Stimulated activated CD8-positive, alpha-beta memory T cell treated with anti-CD3 and anti-CD28 coated beads, Interleukin-4, amount 100 ng/mL, for 48 hours (primary cell): ENCODE results near the gene TAF5L.
"Not testable (repeated sequence)": the region's sequence is repeated elsewhere in the genome, so short reads cannot be mapped to it uniquely, and the experiment has no call there.

Experiments
- DNase-seq: peaks from one replicate; pipeline ENCODE4 v3.0.0-alpha.2; 2020

The TAF5L gene

GRCh38 chr1:229563701-229564100, 62.2 kb downstream of the TAF5L start:
- DNase-seq = no peak

DNA sequence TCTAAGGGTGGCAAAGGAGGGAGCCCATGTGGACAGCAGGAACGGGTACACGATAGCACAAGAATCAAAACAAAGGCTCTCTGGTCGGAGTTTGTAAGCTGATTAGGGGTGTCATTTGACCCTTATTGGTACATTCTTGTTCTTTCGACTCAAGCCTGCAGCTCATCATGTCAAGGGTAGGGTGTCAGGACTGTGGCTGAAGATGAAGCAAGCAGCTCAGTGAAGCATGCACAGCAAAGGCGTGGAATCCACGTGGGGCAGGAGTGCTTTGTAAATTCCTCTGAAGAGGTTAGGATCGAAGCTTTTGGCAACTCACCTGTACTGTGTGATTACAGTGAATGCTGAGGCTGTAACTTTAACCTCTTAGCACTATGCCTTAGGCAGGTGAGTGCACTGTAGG, 62.7 kb downstream of the TAF5L start:
- no peak for DNase-seq

GRCh38 chr1:229562686-229563085, 63.2 kb downstream of the TAF5L start:
- DNase-seq = no peak

DNA sequence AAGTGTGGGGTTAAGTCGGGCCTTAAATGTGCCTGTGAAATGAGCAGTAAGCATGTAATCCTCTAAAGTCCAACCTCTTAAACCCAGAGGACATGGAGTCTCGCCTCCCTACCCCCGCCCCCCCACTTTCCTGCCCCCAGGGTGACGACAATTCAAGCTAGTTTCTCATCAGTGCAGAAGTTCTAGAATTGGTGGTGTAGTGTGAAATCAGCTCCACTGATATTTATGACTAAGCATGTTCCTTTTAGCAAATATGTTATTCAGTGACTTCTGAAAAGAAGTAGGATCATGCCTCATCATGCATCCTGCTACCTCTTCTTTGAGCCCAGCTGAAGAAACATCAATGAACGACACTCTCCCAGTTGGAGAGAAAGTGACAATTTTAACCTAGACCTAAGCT, 64.8 kb downstream of the TAF5L start:
- no peak for DNase-seq

DNA sequence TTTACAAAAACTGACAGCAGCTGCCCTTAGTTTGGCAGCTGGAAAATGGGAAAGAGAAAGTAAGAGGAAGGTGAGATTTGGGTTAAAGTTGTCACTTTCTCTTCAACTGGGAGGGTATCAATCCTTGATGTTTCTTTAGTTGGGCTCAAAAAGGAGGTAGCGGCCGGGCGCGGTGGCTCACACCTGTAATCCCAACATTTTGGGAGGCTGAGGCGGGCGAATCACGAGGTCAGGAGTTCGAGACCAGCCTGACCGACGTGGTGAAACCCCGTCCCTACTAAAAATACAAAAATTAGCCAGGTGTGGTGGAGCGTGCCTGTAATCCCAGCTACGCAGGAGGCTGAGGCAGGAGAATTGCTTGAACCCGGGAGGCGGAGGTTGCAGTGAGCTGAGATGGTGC, 65.8 kb downstream of the TAF5L start:
- DNase-seq = not testable (repeated sequence)

- peak; percentile 34 for DNase-seq
Measured at GRCh38 chr1:229559336-229559801, 66.6 kb downstream of the TAF5L start.

DNA sequence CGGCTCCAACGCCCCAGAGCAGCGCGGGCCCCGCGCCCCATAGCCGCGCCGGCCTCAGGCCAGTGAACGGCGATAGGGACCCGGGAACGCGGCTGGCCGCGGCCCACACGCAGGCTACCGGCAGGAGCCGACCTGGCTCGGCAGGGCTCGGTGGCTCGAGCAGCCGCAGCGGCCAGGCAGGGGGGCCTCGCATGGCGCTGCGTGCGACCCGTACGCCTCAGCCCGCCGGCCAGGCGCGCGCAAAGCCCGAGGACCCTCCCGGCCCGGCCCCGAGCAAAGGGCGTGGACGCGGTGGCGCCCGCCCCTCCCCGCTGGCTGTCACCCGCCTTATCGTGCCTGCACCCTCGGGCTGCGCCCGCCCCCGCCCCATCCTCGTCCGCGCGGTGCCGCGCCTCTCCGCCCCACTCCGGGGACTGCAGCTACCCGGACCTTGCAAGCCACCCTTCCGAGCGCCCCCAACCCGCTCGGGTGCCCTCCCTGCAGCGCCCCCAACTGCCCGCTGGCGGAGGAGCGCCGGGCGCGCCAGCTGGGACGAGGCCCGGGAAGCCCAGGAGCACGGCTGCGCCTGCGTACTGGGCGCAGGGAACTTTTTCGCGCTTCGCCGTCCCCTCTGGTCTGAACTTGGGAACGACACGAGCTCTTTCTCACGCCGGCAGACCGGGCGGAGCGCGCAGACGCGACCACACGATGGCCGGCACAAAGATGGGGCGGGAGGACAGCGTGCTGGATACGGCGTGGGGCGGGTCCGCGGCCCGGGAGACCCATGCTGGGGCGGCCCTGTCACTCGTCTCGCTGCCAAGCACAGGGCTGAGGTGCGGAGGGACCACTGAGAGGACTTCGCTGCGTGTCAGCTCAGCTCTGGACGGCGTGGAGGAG, 67.2 kb downstream of the TAF5L start, which contains the start of gene ABCB10:
TSS of gene ABCB10 (minus strand) at position 248 of the 876 bp plus-strand sequence. CDS start at position 193, 55 bp downstream.
- peak; percentile 91 for DNase-seq

GRCh38 chr1:229557913-229558414, 68.0 kb downstream of the TAF5L start:
- peak; percentile 56 for DNase-seq

DNA sequence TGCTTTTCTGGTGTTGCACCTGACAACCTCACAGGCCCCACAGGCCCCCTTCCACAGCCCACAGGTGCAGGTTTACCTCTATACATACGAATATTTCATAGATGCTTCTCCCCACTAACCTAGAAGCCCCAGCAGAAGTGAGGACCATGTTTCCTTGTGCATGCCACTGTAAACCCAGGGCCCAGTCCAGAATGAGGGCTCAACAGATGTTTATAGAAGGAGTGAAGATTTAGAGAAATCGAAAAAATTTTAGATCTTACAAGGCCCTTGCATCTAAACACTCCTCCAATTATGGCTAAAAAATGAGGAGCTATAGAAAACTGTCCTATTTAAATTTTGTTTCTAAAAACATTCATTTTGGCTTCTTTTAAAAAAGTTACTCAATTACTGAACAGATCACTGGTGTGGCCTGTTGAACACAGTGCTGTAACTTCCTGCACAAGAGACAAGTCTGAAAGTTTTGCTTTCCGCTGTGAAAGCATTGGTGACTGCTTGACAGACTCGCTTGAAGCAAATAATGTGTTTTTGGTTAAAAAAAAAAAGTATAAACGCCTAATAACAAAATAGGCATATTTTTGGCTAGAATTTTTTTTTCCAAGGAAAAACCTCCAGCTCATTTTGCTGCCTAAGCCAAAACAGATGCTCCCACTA, 68.6 kb downstream of the TAF5L start:
- no peak for DNase-seq

- no peak for DNase-seq
Measured at GRCh38 chr1:229554886-229555621, 70.9 kb downstream of the TAF5L start.

- DNase-seq = no peak
Measured at GRCh38 chr1:229553621-229554130, 72.2 kb downstream of the TAF5L start.

DNA sequence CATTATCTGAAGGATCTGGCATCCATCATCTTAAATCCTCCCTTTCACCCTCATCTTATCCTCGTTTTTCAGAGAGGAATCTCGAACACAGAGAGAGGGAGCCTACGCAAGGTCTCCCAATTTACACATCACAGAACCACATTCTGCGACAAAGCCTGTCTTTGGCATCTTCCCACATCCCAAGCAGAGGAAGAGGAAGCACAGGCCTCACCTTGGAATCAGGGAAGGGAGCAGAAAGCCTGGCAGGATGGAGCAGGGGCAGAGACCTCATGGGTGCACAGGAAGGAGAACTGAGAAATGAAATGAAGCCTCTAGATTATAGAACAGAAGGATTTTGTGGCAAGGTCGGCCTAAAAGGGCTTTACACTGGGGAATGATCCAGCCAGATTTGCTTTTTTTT, 73.2 kb downstream of the TAF5L start:
- DNase-seq = no peak

- no peak for DNase-seq
Measured at GRCh38 chr1:229550812-229551567, 74.9 kb downstream of the TAF5L start.

DNA sequence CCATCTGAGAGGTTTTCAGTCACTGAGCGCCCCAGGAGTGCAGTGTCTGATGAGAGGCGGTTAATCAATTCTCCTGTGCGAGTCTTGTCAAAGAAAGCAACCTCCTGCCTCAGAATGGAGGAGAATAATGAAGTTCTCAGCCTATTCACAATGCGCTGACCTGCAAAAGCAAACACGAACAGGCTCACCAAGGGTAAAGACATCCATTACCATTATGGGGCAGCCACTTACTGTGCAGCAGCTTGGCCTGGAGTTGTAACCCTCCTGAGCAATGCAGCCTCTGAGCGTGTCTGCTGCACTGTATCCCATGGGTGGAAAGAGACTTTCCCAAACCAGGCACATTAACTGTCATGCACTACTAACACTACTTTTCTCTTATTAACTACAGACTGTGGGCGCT, 78.4 kb downstream of the TAF5L start:
- DNase-seq = no peak

DNA sequence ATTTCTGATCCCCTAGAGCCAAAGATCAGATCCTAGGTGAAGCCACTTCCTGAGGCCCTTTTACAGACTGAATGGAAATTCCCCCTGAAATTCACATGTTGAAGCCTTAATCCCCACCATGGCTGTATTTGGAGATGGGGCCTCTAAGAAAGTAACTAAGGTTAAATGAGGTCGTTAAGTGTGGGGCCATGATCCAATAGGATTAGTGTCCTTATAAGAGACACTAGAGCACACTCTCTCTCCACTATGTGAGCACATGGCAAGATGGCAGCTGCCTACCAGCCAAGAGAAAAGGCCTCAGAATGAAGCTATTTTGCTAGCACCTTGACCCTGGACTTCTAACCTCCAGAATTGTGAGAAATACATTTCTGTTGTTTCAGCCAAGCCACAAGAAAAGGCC, 81.3 kb downstream of the TAF5L start:
- DNase-seq = no peak
